Activated T-cell treated with anti-CD3 and anti-CD28 coated beads for 48 hours (primary cell): ENCODE measurements around the gene P2RX7.

Experiments
- DNase-seq: peaks from one replicate; pipeline ENCODE4 v3.0.0-alpha.2; 2020; ENCODE audit warnings: low read depth

Gene P2RX7

GRCh38 chr12:121230538-121230907 lies 97.8 kb downstream of the P2RX7 start:
- DNase-seq = no peak

DNA sequence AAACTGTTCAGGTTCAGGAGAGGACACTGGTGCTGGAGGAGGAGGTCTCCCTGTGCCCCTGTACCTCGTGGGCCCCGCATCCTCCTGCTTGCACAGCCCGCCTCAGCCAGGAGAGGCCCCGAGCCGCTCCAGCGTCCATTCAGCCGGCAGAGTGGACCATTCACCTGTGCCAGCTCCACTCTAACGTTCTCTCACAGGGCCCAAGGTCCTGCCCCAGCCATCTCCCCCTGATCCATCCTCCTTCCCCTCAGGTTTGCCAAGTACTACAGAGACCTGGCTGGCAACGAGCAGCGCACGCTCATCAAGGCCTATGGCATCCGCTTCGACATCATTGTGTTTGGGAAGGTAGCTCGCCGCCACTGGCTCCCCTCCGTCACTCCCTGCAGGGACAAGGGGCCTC lies 99.5 kb downstream of the P2RX7 start:
- DNase-seq = no peak

- no peak for DNase-seq
These were observed 100.4 kb downstream of the P2RX7 start for GRCh38 chr12:121232977-121233627.

- DNase-seq = no peak
These were observed 100.9 kb downstream of the P2RX7 start for GRCh38 chr12:121233628-121234020.

DNA sequence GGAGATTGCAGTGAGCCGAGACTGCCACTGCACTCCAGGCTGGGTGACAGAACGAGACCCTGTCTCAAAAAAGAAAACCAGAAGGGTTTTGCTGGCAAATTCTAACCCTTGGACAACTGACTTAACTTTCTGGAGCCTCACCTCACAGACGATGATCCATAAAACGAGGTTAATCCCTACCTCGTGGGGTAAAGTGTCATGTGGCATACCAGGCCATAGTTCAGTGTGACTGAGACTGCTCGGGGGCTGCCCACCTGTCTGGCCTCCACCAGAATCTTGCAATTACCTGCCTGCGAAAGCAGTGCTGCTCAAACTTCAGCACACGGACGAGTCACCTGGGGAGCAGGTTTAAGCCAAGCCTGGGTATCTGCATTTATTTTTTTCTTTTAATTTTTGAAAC lies 104.1 kb downstream of the P2RX7 start:
- DNase-seq = no peak

DNA sequence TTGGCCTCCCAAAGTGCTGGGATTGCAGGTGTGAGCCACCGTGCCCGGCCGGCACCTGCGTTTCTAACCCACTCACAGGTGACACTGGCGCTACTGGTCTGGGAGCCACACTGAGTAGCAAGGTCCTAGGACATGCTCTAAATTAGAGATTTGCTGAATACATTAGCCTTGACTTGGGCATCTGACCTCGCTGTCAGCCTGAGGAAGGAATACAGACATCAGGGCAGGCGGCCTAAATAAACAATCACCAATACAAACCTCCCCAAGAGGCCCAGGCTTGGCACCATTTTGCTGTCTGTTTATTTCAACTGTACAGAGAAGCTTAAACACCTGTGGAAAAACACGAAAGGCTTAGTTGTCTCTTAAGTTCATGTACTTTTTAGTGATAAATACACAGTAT lies 104.7 kb downstream of the P2RX7 start:
- DNase-seq = no peak
